GM19023 (cell line): ENCODE measurements around the gene IL1RAPL2.
"Not testable (repeated sequence)": the region's sequence is repeated elsewhere in the genome, so short reads cannot be mapped to it uniquely, and the experiment has no call there.

Experiments used
- ATAC-seq: cut with Tn5 transposase; IDR thresholded peaks from one replicate; pipeline ENCODE4 v1.9.1; 2021; ENCODE audit warnings: mild to moderate bottlenecking, moderate library complexity; ENCODE audit not compliant: unreplicated experiment

Gene IL1RAPL2

DNA sequence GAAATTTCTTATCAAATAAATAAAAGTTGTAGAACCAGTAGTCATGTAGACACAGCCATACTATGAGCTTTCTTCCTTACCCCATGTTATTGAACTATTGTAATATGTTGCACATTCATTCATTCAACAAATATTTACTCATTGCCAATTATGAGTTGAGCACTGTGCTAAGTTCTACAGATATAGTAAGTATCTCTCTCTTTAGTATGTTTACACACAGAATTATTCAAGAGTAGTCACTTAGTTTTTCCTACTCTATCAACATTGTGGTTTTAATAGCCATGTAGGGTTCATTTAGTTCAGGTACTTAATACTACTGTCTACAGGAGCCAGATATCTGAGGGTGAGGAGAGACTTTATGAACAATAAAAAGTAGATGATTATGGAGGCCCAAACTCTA lies 568.3 kb downstream of the IL1RAPL2 start:
- no peak for ATAC-seq

DNA sequence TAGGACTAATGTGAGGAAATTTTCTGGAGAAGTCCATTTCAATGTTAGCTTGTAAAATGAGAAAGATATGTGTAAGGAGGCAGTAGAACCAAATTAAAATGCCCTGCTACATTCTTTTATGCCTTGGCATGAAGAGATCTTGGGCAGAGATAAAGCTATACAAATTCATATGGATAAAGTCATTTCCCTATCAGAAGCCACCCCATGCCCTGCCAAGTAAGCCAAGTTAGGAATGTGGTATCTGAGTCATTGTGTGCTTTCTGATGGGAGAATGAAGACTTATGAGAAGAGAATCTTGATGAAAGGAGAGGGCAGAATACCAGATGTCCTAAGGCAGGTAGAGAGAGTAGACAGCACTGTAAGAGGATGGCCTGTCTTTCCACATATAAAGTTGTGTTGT lies 570.8 kb downstream of the IL1RAPL2 start:
- no peak for ATAC-seq

DNA sequence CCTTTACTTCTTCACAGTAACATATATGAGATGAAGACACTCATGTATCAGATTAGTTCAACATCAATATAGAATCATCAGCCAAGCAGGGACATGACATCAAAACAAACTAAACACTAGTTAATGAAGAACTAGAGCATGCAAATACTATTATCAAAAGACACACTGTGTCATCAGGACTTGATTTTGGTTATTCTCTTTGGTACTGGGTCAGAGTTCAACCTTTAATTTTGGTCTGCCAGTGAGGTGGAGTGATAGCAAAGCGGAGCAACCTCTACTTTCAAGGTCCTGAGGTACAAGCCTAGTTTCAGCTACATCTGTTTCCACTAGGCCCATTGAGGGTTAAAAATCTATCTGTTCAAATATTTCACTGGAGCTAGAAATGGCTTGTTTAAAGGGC lies 584.0 kb downstream of the IL1RAPL2 start:
- ATAC-seq: no peak

DNA sequence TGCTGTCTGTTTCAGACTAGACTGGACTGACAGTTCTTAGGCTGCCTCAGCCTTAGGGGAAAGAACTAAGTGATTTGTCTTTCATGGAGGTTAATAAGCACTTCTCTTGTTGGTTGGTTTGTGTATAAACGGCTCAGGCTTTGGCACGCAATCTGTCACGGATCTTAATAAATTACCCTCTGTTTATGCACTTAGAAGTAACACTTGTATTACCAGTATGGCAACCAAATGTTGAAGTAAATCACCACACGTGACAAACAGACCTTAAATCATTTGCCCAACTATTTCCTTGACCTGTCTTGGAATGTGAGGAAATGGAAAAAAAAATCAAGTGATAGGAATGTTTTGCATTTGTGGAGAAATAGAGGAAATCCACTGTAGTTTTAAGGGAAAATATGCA lies 584.6 kb downstream of the IL1RAPL2 start:
- ATAC-seq: no peak

DNA sequence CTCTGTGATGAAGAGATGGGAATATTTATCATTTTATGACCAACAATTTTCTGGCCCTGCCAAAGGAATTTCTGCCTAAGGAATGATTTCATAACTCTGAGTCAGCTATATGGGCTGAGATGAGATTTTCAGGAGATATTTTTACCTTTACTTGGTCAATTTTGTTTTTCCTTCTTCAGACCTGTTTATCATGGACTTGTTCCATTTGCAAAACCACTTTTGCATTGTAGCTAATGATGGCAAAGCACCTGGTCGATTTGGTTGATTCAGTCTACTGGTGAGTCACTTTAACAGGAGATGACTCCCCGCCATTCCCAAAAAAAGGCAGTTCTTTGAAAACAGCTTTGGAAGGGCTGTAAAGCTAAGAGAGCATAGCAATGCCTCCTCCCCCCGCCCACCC lies 601.2 kb downstream of the IL1RAPL2 start:
- no peak for ATAC-seq

DNA sequence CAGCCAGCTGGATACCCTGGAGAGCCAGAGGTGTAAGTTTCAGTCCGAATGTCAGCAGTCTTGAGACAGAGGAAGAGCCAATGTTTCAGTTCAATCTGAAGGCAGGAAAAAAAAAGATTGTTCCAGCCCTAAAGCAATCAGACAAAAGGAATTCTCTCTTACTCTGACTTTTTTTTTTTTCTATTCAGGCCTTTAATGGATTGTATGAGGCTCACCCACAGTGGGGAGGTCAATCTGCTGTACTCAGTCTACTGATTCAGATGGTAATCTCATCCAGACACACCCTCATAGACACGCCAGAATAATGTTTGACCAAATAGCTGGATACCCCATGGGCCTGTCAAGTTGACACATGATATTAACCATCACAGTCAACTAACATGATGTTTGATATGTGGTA lies 602.6 kb downstream of the IL1RAPL2 start:
- no peak for ATAC-seq

DNA sequence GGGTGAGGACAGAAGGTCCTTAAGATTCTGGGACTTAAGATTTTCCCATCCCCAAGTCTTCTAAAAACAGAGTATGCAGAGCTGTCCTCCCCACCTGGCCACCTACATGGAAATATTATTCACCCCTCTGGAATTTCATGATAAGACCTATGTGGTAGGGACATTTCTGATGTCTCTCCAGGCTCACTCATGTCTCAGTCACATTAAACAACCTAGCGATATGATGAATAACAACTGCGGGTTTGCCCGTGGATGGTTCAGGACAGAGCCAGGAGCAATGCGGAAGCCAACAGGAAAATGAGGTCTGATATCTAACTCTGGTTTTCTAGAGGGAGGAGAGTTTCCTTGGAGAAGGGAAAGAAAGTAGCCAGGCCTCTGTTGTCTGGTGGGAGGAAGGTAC lies 607.1 kb downstream of the IL1RAPL2 start:
- ATAC-seq: no peak

DNA sequence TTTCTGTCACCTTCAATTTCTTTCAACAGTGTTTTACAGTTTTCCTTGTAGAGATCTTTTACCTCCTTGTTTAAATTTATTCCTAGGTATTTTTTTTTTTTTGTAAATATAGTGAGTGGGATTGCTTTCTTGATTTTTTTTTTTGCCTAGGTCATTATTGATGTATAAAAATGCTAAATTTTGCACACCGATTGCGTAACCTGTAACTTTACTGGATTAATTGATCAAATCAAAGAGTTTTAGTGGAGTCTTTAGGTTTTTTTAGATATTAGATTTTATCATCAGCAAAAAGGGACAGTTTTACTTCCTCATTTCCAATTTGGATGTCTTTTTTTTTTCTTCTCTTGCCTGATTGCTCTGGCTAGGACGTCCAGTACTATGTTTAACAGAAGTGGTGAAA lies 613.6 kb downstream of the IL1RAPL2 start:
- no peak for ATAC-seq

DNA sequence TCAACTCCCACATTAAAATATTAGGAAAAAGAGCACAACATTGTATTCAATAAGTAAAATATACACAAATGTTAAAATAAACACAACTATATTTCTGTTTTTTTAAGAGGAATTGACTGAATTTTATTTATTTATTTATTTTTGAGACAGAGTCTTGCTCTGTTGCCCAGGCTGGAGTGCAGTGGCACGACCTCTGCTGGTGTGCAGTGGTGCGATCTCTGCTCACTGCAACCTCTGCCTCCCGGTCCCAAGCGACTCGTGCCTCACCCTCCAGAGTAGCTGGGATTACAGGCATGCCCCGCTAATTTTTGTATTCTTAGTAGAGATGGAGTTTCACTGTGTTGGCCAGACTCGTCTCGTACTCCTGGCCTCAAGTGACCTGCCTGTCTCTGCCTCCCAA lies 623.1 kb downstream of the IL1RAPL2 start:
- ATAC-seq: no peak

DNA sequence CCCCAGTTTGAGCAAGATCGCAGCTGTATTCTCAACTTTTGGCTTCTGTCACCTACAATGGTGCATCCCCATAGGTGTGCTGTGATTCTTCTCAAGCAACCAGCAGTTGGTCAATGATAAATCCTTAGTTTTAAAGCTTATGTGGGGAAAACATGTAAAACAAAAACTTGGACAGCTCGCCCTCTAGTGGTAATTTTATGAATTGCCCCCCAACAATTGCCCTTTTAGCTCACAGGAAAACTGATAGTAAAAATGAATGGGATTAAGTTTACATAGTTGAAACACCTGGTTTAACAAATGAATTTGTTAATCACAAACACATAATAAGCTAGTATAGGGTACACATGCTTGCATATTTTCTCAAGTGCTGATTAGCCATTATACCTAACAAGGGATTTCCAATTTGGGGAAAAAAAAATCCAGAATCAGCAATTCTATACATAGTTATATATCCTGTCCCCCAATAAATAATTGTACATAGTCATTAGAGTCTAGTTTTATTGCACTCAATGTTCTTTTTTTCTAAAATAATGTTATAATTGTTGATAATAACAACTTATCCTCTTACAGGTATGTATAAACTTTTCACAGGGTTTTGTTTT lies 624.4 kb downstream of the IL1RAPL2 start:
- ATAC-seq: no peak

DNA sequence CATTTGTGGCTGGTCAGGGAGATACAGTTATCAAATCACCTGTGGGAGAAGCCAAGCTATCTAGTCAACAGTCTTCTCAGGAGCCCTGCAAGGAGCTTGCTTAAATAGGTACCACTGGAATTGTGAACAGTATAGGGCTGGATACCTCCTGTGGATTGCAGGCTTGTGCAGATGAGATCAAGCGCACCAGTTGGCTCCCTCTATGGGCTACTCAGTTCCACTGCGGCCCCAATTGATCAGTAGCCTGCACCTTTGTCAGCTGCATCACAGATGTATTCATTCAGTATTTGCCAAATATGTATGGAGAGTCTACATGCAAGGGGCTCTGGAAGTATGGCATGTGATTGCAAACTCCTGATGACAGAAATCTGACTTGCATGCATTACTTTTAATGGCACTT lies 625.9 kb downstream of the IL1RAPL2 start:
- ATAC-seq: no peak

DNA sequence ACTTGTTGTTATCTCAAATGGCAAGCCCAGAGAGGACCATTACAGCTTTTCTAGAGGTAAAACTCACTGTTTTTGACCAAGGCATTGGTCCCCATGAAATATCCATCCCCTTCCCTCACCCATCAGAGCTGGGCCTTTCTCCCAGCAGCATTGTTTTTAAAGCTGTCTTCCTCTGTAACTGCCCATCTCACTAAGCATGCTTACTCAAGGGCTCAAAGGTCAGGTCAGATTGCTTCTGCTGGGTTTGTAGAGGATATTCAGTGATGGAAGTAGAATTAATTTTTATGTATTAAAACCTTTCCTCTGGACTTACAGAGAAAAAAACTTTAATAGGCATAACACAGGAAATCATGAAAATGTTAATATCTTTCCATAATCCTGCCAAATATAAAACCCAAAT lies 643.4 kb downstream of the IL1RAPL2 start:
- no peak for ATAC-seq

DNA sequence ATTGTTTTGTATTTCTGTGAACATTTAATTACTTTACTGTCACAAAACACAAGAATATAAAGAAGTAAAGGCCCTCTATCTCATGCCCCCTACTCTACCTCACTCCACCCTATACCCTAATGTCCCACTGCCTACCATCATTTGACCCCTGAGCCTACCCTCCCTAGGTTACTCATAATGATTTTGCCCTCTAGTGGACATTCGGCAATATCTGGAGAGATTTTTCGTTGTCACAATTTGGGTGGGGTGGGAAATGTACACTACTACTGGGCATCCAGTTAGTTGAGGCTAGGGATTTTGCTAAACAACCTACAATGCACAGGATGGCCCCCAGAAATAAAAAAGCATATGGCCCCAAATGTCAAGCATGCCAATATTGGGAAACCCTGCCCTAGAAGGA lies 644.3 kb downstream of the IL1RAPL2 start:
- ATAC-seq: no peak

DNA sequence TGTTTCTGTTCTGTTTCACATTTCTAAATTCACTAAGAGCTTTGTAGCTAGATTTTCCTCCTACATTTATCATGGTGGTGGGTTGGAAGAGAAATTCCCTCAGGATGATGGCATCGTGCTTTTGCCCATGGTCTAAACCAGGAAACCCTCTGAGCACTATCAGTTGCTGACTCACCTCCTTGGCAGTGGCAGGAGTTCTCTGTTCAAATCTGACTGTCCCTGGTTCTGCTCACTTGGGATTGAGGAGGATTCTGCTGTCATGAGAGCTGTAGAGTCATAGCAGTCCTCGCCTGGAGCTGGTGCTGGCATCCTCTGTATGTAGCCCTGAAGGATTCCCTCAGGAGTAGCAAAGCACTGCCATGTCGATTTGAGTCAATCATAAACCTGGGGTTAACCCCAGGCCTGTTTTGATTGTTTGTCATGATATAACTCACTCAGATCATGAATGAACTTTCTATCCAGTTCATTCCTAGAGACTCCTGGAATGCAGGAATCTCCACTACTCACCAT lies 645.1 kb downstream of the IL1RAPL2 start:
- ATAC-seq: no peak

DNA sequence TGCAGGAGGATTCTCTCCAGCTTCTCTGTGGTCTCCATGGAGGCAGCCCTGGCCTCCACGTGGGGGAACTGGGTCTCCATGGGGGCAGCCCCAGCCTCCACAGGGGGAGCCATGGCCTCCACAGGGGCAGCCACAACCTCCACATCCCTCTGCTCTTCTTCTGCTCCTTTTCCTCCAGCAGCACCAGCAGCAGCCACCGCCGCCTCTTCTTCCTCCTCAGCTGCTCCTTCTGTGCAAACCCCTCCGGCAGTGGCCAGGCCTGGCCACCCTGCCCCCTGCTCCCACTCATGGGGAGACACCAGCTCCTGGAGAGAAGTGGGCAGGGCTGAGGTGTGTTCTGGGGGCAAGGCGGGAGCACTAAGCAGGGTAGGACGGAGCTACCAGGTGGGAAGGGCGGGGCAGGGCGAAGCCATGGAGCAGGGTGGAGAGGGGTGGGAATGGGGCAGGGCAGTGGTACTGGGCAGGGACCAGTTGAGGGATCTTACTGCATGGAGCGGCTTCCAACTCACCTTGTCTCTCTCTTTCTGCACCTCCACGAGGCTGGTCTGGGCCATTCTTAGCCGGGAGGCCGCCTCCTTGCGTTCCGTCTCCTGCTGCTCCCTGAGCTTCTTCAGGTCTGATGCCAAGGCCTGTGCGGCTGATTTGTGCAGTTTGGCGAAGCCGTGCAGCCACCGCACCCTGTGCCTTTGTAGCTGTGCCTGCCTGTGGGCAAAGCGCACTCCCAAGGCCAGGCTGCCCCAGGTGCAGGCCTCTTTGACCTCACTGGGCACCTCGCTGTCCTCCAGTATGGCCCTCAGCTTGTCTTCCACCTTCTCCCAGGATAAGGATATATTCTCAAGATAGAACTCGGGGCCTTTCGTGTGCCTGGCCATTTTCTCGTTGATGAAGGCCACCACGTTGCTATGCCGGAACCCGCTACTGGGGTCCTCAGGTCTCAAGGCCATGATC lies 653.7 kb downstream of the IL1RAPL2 start:
- ATAC-seq: no peak

DNA sequence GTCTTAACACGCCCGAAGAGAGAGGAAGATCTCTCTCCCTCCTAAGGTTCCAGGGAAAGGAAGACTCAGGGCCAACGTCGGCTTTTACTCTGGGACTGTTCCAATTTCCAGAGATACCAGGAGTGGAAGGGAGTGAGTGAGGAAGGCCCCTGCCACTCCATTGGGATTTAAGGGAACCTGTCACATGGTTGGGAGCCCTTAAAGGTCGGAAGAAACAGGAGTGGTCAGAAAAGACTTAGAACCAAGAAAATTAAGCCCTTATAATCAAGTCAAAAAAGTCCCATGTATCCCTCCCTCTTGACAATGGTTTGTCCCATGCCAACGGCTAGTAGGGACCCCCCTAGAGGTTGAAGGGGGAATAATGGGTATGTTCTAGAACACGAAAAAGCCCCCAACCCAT lies 654.6 kb downstream of the IL1RAPL2 start, which contains the start of gene TEX13A:
TSS of gene TEX13A (minus strand) at position 59 of the 400 bp plus-strand sequence. CDS start 297 bp downstream, outside the sequence.
- ATAC-seq: no peak

DNA sequence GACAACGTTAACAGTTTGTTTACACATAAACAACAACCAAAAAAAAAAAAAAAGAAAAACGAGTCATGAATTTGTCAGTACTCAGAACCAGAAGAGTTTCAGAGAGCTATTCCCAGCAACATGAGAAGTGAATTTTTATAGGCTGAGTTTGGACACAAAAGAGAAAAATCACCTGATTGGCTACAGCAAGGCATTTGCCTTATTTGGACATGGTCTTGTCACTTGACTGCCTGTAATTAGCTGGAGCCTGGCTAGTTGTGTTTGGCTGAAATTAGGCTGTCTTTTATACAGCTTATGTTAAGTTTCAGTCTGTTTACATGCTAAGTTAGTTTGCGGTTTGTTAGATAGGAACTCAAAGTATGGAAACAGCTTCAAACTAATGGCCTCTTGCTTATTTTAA lies 655.4 kb downstream of the IL1RAPL2 start:
- ATAC-seq: no peak

DNA sequence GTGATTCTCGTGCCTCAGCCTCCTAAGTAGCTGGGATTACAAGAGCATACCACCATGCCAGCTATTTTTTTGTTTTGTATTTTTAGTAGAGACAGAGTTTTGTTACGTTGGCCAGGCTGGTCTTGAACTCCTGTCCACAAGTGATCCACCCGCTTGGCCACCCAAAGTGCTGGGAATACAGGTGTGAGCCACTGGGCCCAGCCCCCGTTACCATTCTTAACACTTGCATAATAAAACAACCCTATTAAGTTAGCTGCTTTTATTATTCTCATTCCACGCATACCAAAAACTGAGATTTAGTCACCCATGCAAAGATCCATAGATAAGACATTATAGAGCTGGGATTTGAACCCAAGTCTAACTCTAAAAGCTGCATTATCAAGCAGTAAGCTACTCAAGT lies 660.5 kb downstream of the IL1RAPL2 start:
- ATAC-seq: no peak

DNA sequence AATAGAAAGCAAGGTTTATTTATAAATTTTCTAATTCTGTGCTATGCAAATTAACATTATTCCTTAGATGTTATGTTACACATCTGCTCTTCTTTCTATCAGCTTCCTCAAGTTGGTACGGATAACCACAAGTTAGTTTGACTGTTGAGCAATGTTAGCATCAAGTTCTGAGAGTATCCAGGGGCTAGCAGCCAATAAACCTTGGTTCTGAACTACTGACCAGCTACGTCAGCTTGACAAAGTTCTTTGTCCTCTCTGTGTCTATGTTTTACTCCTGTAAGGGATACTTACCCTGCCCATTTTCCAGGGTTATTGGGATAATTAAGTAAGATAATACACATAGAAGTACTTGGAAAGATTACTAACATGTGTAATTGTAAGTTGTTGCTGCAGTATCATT lies 662.6 kb downstream of the IL1RAPL2 start:
- no peak for ATAC-seq

DNA sequence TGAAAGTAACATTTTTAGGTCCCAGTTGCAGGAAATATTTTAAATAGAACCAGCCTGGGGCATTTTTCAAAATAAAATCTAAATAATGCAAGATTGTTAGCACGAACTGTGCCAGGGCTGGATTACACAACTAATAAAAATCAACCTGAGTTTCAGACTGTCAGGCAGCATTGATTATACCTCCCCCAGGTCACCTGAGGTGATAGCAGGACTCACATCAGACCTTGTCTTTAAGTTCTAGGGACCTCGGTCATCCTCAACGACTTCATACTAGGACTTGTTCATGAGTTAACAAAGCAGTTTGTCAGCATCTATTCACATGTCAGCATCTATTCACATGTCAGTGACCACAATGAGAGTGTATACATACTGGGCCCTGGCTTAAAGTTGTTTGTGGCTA lies 663.1 kb downstream of the IL1RAPL2 start:
- no peak for ATAC-seq

DNA sequence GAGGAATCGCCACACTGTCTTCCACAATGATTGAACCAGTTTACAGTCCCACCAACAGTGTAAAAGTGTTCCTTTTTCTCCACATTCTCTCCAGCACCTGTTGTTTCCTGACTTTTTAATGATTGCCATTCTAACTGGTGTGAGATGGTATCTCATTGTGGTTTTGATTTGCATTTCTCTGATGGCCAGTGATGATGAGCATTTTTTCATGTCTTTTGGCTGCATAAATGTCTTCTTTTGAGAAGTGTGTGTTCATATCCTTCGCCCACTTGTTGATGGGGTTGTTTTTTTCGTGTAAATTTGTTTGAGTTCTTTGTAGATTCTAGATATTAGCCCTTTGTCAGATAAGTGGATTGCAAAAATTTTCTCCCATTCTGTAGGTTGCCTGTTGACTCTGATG lies 671.4 kb downstream of the IL1RAPL2 start:
- ATAC-seq: not testable (repeated sequence)

DNA sequence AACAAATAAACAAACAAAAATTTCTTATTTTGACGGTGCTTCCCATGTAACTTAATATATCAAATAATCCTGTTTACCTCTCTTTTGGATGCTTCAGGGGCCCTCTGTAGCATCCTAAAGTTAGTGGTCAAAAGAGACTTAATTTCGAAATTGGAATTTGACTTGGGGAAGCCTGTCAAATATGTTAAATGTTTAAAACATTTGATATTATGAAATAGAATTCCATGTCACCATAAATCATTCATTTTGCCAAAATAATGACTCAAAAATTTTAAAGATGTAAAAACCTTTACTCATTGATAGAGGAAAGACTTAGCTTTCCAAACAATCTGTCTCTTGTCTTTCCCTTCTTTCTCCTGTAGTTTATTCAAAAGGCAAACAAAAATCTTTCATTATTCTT lies 675.1 kb downstream of the IL1RAPL2 start:
- no peak for ATAC-seq
